Liver (tissue), 3 donors: ENCODE results near the gene ROR1.

Source experiments
- GABPA ChIP-seq, 2 donors: IDR thresholded peaks in 1 of 2; conservative IDR thresholded peaks in 1 of 2; 2 replicates each; pipeline ENCODE4 v1.6.1; 2016; ENCODE audit warnings: antibody characterized with exemption in 2 of 2, mild to moderate bottlenecking in 1 of 2, moderate library complexity in 1 of 2
- RAD21 ChIP-seq, 2 donors: IDR thresholded peaks; 2 replicates each; pipeline ENCODE4 v1.6.1; 2016; ENCODE audit warnings: antibody characterized with exemption in 2 of 2, mild to moderate bottlenecking in 2 of 2
- SP1 ChIP-seq: IDR thresholded peaks from 2 replicates; pipeline ENCODE4 v1.6.1; 2018; ENCODE audit warnings: antibody characterized with exemption, mild to moderate bottlenecking
- TF ChIP-seq, protein P1 (sequence below): fragments of 150-350 bp; IDR thresholded peaks from 2 replicates; pipeline ENCODE4 v1.5.1; 2017; ENCODE audit warnings: improper control_type of control experiment, low read depth, low read length; ENCODE audit not compliant: missing input control
- TF ChIP-seq, protein P2 (sequence below): IDR thresholded peaks from 2 replicates; pipeline ENCODE4 v1.6.1; 2016; ENCODE audit warnings: antibody characterized with exemption
- donor health status: healthy.
- donor health status: healthy.

DNA sequence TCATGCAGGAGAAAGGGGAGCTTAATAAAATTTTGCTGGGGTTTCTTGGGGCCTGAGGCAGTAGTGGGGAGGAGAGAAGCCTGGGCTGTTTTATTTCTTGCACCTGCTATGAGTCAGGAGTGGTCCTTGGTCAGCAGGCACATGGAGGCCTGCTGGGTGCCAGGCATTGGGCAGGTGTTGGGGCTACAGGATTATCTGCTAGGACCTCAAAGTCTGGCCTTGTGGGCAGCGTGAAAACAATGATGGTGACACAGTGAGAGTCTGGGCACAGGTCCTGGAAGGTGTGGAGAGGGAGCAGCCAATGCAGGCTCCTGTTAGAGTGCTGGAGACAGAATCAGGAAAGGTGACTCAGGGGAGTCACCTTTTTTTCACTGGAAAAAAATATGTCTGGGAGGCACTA is 17.2 kb downstream of the ROR1 start:
- TF ChIP-seq, protein P1, sequence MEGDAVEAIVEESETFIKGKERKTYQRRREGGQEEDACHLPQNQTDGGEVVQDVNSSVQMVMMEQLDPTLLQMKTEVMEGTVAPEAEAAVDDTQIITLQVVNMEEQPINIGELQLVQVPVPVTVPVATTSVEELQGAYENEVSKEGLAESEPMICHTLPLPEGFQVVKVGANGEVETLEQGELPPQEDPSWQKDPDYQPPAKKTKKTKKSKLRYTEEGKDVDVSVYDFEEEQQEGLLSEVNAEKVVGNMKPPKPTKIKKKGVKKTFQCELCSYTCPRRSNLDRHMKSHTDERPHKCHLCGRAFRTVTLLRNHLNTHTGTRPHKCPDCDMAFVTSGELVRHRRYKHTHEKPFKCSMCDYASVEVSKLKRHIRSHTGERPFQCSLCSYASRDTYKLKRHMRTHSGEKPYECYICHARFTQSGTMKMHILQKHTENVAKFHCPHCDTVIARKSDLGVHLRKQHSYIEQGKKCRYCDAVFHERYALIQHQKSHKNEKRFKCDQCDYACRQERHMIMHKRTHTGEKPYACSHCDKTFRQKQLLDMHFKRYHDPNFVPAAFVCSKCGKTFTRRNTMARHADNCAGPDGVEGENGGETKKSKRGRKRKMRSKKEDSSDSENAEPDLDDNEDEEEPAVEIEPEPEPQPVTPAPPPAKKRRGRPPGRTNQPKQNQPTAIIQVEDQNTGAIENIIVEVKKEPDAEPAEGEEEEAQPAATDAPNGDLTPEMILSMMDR, result no peak
- TF ChIP-seq SP1, result no peak
- no peak for TF ChIP-seq GABPA (IDR thresholded peaks at IDR 0.05 in 1 of 2, conservative IDR thresholded peaks at IDR 0.05 in 1 of 2)
- TF ChIP-seq, protein P2, sequence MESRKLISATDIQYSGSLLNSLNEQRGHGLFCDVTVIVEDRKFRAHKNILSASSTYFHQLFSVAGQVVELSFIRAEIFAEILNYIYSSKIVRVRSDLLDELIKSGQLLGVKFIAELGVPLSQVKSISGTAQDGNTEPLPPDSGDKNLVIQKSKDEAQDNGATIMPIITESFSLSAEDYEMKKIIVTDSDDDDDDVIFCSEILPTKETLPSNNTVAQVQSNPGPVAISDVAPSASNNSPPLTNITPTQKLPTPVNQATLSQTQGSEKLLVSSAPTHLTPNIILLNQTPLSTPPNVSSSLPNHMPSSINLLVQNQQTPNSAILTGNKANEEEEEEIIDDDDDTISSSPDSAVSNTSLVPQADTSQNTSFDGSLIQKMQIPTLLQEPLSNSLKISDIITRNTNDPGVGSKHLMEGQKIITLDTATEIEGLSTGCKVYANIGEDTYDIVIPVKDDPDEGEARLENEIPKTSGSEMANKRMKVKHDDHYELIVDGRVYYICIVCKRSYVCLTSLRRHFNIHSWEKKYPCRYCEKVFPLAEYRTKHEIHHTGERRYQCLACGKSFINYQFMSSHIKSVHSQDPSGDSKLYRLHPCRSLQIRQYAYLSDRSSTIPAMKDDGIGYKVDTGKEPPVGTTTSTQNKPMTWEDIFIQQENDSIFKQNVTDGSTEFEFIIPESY, result no peak
- no peak for TF ChIP-seq RAD21 (IDR thresholded peaks at IDR 0.05)
